A673 (cell line): ENCODE results near the gene CEP72. TPM values are rescaled to one million over a fixed set of nuclear protein-coding genes. Genes with fewer than 3 reads are reported as not detected.

Experiments used
- BruUV-seq: library from RNA; stranded (reverse); fragments of 400-500 nt; replicated peaks from 2 replicates; lab custom pipeline; 2021; lab: Mats Ljungman, UMichigan
- CTCF ChIA-PET: fragments of 300-600 bp; sonication (Branson Sonifier 250); formaldehyde crosslinking; loops from one replicate; lab custom pipeline; 2022; ENCODE audit warnings: antibody characterized with exemption; lab: Charles Lee
- POLR2A ChIA-PET: fragments of 300-600 bp; sonication (Branson Sonifier 250); formaldehyde crosslinking; loops from one replicate; lab custom pipeline; 2022; ENCODE audit warnings: antibody characterized with exemption; ENCODE audit not compliant: low non-redundant PET; lab: Charles Lee
- DNase-seq: peaks from one replicate; pipeline ENCODE4 v3.0.0-alpha.2; 2015; ENCODE audit warnings: low spot score
- H3K27ac ChIP-seq: fragments of 200-600 bp; sonication (generic); 2 replicates; pipeline ENCODE4 v1.5.1; 2016; ENCODE audit warnings: mixed run types, low read depth, mild to moderate bottlenecking, mixed read lengths, antibody characterized with exemption, low read length; ENCODE audit not compliant: poor library complexity, severe bottlenecking
- H3K27me3 ChIP-seq: fragments of 200-600 bp; sonication (generic); replicated peaks from 2 replicates; pipeline ENCODE4 v1.6.1; 2017; ENCODE audit warnings: mixed run types, low read depth, mild to moderate bottlenecking, mixed read lengths, antibody characterized with exemption, low read length; ENCODE audit not compliant: insufficient read depth, poor library complexity
- H3K36me3 ChIP-seq: fragments of 200-600 bp; sonication (generic); 2 replicates; pipeline ENCODE4 v1.6.1; 2016; ENCODE audit warnings: mixed run types, mild to moderate bottlenecking, mixed read lengths, antibody characterized with exemption, low read length; ENCODE audit not compliant: insufficient read depth, poor library complexity, severe bottlenecking
- H3K4me1 ChIP-seq: fragments of 200-600 bp; sonication (generic); 2 replicates; pipeline ENCODE4 v1.6.1; 2017; ENCODE audit warnings: mixed run types, mild to moderate bottlenecking, mixed read lengths, antibody characterized with exemption, low read length; ENCODE audit not compliant: insufficient read depth, poor library complexity, severe bottlenecking
- H3K4me3 ChIP-seq: fragments of 200-600 bp; sonication (generic); 2 replicates; pipeline ENCODE4 v1.5.1; 2016; ENCODE audit warnings: low read depth, mixed run types, mild to moderate bottlenecking, mixed read lengths, low read length; ENCODE audit not compliant: poor library complexity, severe bottlenecking
- H3K9me3 ChIP-seq: fragments of 200-600 bp; sonication (generic); 2 replicates; pipeline ENCODE4 v1.6.1; 2016; ENCODE audit warnings: mixed run types, low read depth, mild to moderate bottlenecking, mixed read lengths, antibody characterized with exemption, low read length; ENCODE audit not compliant: poor library complexity, severe bottlenecking
- CTCF ChIP-seq: fragments of 300-800, 200-600 bp; sonication (generic); conservative IDR thresholded peaks from 2 replicates; pipeline ENCODE4 v1.5.1; 2017; ENCODE audit warnings: low read depth, mild to moderate bottlenecking, antibody characterized with exemption, low read length, moderate library complexity, mixed read lengths
- EZH2 ChIP-seq: fragments of 200-600 bp; sonication (generic); IDR thresholded peaks from 2 replicates; pipeline ENCODE4 v1.6.1; 2017; ENCODE audit warnings: borderline replicate concordance, low read depth, mild to moderate bottlenecking, mixed read lengths, antibody characterized with exemption, low read length; ENCODE audit not compliant: poor library complexity, severe bottlenecking
- intact Hi-C: fragments of 100-400 bp; cut with micrococcal nuclease; formaldehyde crosslinking; loops from one replicate; pipeline ENCODE4 v1.10.0; 2022; ENCODE audit not compliant: unreplicated experiment
- total RNA-seq: library from RNA; stranded (reverse); gene quantifications from 2 replicates; pipeline ENCODE4 v1.2.3, GENCODE V29; 2021

The CEP72 gene
- total RNA-seq, 1 experiment from 2014 or later = 37.2 TPM

- no peak for DNase-seq
- POLR2A ChIA-PET = no interaction called here
Observed at GRCh38 chr5:666816-667498, 54.8 kb downstream of the CEP72 start.

GRCh38 chr5:668283-668995 is 56.3 kb downstream of the CEP72 start:
- H3K4me1 ChIP-seq = peaks cover 16% of the 10 kb centered on the region
- H3K27me3 ChIP-seq = no peaks in the 10 kb centered on the region
- TF ChIP-seq EZH2 (no peak), CTCF (no peak)
- H3K9me3 ChIP-seq = no peaks in the 10 kb centered on the region
- DNase-seq = no peak
- H3K36me3 ChIP-seq = peaks cover 11% of the 10 kb centered on the region
- no peak overlapping the region for H3K27ac ChIP-seq
- ChIA-PET CTCF (no interaction called here), POLR2A (no interaction called here)
- BruUV-seq = no TSS peak
- no peak overlapping the region for H3K4me3 ChIP-seq
- intact Hi-C loops = no loop called here

More at GRCh38 chr5:666816-667498, 54.8 kb downstream of the CEP72 start:
- peaks cover 3% of the 10 kb centered on the region for H3K4me1 ChIP-seq
- intact Hi-C loops = no loop called here
- BruUV-seq = no TSS peak
- peaks cover 11% of the 10 kb centered on the region for H3K36me3 ChIP-seq
- TF ChIP-seq EZH2 (no peak), CTCF (no peak)
- H3K27ac ChIP-seq = no peak overlapping the region
- H3K4me3 ChIP-seq = no peak overlapping the region
- no peaks in the 10 kb centered on the region for H3K9me3 ChIP-seq
- CTCF ChIA-PET = no interaction called here
- no peaks in the 10 kb centered on the region for H3K27me3 ChIP-seq

DNA sequence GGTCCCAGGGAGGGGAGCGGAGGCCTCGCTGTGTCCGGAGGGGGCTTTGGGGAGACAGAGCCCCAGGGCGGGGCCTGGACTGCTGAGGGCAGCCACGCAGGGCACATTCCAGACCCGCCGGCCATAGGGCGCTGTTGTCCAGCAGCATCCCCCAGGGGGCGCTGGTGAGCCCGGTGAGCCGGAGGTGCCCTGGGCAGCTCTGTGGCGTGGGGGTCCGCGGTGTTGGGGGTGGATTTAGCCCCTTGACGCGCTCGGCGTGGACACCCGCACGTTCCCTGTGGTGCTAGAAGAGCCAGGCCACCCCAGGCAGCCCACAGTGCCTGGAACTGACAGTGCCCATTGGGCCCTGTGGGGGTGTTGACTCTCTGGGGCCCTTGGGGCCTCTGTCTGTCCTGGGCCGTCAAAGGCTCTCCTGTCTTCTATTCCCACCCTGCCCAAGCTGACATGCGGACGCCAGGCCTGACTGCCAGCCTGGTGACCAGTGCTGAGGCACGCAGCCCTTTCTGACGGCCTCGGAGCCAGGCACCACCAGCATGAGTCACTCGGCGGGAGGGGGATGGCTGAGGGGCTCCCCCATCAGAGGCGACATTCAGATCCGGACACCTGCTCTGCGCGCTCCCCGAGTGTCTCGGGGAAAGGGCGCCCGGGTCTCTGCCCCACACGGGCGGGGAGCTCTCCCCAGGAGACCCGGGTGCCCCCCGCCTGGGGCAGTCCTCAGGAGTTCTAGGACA is 57.1 kb downstream of the CEP72 start:
- Histone ChIP-seq H3K27me3 (peaks cover 1% of the 10 kb centered on the region), H3K4me1 (peaks cover 19% of the 10 kb centered on the region), H3K4me3 (no peak overlapping the region), H3K27ac (no peak overlapping the region), H3K36me3 (peaks cover 11% of the 10 kb centered on the region), H3K9me3 (no peaks in the 10 kb centered on the region)
- CTCF ChIA-PET = no interaction called here
- TF ChIP-seq CTCF = peak; percentile 85
- TF ChIP-seq EZH2 = no peak
- POLR2A ChIA-PET = interaction anchor here (0.6 kb wide), 1 partner anchor 265 kb away, joined by 4 read pairs; no protein-coding TSS in a partner anchor
- BruUV-seq = no TSS peak
- DNase-seq = no peak
- intact Hi-C loops = no loop called here
